Measurements from ENCODE around the gene HOXC11. TPM values are rescaled to one million over a fixed set of nuclear protein-coding genes. Genes with fewer than 3 reads are reported as not detected.

HOXC11 gene
- total RNA-seq, 4 donors from 2014 or later = not detected

DNA sequence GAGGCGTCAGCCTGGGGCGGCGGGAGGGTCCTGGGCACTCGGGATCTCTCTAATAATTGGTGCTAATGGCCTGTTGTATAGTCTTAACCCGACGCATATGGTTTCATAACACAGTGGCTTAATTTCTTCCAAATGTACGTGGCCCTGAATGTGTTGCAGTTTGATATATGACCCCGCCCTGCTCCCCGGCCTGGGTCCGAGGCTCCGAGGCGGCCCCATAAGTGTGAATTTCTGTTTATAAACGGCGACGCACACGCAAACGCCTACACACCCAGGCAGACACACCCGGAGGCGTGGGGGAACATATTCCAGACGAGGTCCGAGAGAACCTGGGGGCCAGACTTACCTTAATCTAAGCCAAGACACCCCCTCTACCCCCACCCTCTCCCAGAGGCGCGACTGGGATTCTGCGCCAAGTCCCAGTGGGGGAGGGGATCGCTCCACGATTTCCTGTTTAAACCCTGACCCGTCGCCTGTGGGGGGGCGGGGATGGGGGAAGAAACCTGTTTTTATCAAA lies 45.6 kb downstream of the HOXC11 start:
- in situ Hi-C loops (cut with MboI; ENCODE audit: low pct_ligation_motif_present in 1 of 4, low pct_unique_long_range_greater_than_20kb in 1 of 4, low sequenced_read_pairs in 3 of 4) (no loop called here), intact Hi-C loops (cut with DNase I; ENCODE audit: low total_unique reads) (no loop called here)
- DNase-seq = no peak
- no peaks in the 10 kb centered on the region for H3K9me3 ChIP-seq
- 7 to 28% methylated on average over 5 to 29 of the region's 29 CpGs for WGBS, 2 donors (ENCODE audit: low coverage in 1 of 2)
- peaks cover 100% of the 10 kb centered on the region for H3K27me3 ChIP-seq
- peak overlapping the region in 2 of 4 donors; percentile 23 to 38 for H3K4me3 ChIP-seq
- no peaks in the 10 kb centered on the region for H3K36me3 ChIP-seq
- H3K27ac ChIP-seq = peak overlapping the region in 2 of 4 donors; percentile 27 to 63
- TF ChIP-seq, protein P1, sequence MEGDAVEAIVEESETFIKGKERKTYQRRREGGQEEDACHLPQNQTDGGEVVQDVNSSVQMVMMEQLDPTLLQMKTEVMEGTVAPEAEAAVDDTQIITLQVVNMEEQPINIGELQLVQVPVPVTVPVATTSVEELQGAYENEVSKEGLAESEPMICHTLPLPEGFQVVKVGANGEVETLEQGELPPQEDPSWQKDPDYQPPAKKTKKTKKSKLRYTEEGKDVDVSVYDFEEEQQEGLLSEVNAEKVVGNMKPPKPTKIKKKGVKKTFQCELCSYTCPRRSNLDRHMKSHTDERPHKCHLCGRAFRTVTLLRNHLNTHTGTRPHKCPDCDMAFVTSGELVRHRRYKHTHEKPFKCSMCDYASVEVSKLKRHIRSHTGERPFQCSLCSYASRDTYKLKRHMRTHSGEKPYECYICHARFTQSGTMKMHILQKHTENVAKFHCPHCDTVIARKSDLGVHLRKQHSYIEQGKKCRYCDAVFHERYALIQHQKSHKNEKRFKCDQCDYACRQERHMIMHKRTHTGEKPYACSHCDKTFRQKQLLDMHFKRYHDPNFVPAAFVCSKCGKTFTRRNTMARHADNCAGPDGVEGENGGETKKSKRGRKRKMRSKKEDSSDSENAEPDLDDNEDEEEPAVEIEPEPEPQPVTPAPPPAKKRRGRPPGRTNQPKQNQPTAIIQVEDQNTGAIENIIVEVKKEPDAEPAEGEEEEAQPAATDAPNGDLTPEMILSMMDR (IDR thresholded peaks at IDR 0.05) = no peak
- TF ChIP-seq POLR2A (IDR thresholded peaks at IDR 0.05) (no peak), EP300 (IDR thresholded peaks at IDR 0.05; ENCODE audit: low read depth) (no peak), POLR2AphosphoS5 (IDR thresholded peaks at IDR 0.05) (no peak)
- H3K4me1 ChIP-seq = peaks cover 12 to 34% (median 19%) of the 10 kb centered on the region in 4 donors

DNA sequence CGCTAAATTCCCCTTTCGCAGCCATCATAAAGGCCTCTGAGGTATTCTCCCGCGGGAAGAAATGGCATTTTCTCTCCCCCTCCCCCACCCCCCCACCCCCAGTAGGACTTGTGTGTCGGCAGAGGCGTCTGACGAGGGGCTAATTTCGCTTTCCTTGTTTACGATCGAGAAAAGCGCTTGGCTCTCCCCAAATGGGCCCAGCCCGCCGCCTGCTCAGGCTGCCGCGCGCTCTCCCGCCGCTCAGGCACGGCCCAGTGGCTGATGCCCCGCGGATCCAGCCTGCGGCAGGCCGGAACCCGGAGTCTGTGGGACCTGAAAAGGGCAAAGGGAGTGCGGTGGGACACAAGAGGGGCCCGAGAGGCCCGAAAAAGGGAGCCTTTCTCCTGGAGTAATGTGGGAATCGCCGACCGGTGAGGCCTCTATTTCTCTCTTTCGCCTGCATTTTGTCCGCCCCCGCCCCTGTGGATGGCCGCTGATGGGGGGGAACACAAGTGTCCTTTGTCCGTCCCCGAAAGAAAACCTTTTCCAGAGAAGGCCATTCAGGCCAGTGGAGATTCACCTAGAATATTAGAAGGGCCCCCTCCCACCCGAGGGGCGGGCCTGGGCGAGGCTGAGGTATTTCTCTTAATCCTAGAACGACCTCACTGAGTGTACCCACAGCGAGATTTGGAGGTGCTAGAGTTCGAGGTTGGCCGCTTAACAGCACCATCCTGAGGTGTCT lies 46.3 kb downstream of the HOXC11 start:
- Histone ChIP-seq H3K4me3 (no peak overlapping the region), H3K9me3 (no peaks in the 10 kb centered on the region), H3K4me1 (peaks cover 12 to 33% (median 19%) of the 10 kb centered on the region in 4 donors), H3K36me3 (no peaks in the 10 kb centered on the region), H3K27me3 (peaks cover 100% of the 10 kb centered on the region), H3K27ac (peak overlapping the region in 1 of 4 donors; percentile 63)
- intact Hi-C loops (cut with DNase I; ENCODE audit: low total_unique reads) = no loop called here
- in situ Hi-C loops (cut with MboI; ENCODE audit: low pct_ligation_motif_present in 1 of 4, low pct_unique_long_range_greater_than_20kb in 1 of 4, low sequenced_read_pairs in 3 of 4) = no loop called here
- DNase-seq = no peak
- no peak for TF ChIP-seq POLR2AphosphoS5 (IDR thresholded peaks at IDR 0.05)
- TF ChIP-seq, protein P1 (IDR thresholded peaks at IDR 0.05) = no peak
- no peak for TF ChIP-seq EP300 (IDR thresholded peaks at IDR 0.05; ENCODE audit: low read depth)
- TF ChIP-seq POLR2A (IDR thresholded peaks at IDR 0.05) = no peak
- WGBS, 2 donors (ENCODE audit: low coverage in 1 of 2) = 40 to 61% methylated on average over 1 to 43 of the region's 43 CpGs

GRCh38 chr12:54019924-54020590 lies 47.1 kb downstream of the HOXC11 start:
- intact Hi-C loops (cut with DNase I; ENCODE audit: low total_unique reads) = no loop called here
- DNase-seq = no peak
- 53 to 60% methylated on average over 5 to 9 of the region's 10 CpGs for WGBS, 2 donors (ENCODE audit: low coverage in 1 of 2)
- H3K4me3 ChIP-seq = no peak overlapping the region
- H3K4me1 ChIP-seq = peaks cover 12 to 28% (median 18%) of the 10 kb centered on the region in 4 donors
- no peaks in the 10 kb centered on the region for H3K36me3 ChIP-seq
- in situ Hi-C loops (cut with MboI; ENCODE audit: low pct_ligation_motif_present in 1 of 4, low pct_unique_long_range_greater_than_20kb in 1 of 4, low sequenced_read_pairs in 3 of 4) = loop anchor here in 1 of 4 donors (10.0 kb wide), 1 partner anchor 175 kb away; no protein-coding TSS in a partner anchor
- H3K27me3 ChIP-seq = peaks cover 100% of the 10 kb centered on the region
- peak overlapping the region in 1 of 4 donors; percentile 63 for H3K27ac ChIP-seq
- H3K9me3 ChIP-seq = no peaks in the 10 kb centered on the region
- TF ChIP-seq EP300 (IDR thresholded peaks at IDR 0.05; ENCODE audit: low read depth) = no peak
- TF ChIP-seq, protein P1 (IDR thresholded peaks at IDR 0.05) = no peak
- no peak for TF ChIP-seq POLR2AphosphoS5 (IDR thresholded peaks at IDR 0.05)
- TF ChIP-seq POLR2A (IDR thresholded peaks at IDR 0.05) = no peak

Data from transverse colon (tissue), 4 donors.